Skeletal muscle satellite cell (primary cell): ENCODE results near the gene GINS1.

Experiments
- H3K27me3 ChIP-seq: 2 replicates; pipeline ENCODE4 v1.7.0; 2013; ENCODE audit warnings: low read length; ENCODE audit not compliant: control insufficient read depth, insufficient read depth
- H3K36me3 ChIP-seq: 2 replicates; pipeline ENCODE4 v1.7.0; 2013; ENCODE audit warnings: mild to moderate bottlenecking, control low read depth, low read length; ENCODE audit not compliant: insufficient read depth
- H3K4me1 ChIP-seq: 2 replicates; pipeline ENCODE4 v1.7.0; 2013; ENCODE audit warnings: low read length; ENCODE audit not compliant: control insufficient read depth, insufficient read depth
- H3K4me2 ChIP-seq: 2 replicates; pipeline ENCODE4 v1.7.0; 2013; ENCODE audit warnings: mild to moderate bottlenecking, low read length
- H3K4me3 ChIP-seq: 2 replicates; pipeline ENCODE4 v1.7.0; 2013; ENCODE audit warnings: low read length
- H3K9ac ChIP-seq: 2 replicates; pipeline ENCODE4 v1.7.0; 2013; ENCODE audit warnings: mild to moderate bottlenecking, low read depth, low read length, moderate library complexity
- H3K9me3 ChIP-seq: replicated peaks from 2 replicates; pipeline ENCODE4 v1.7.0; 2013; ENCODE audit warnings: mild to moderate bottlenecking, control low read depth, low read length

GINS1 gene

GRCh38 chr20:25459916-25460535 lies 52.6 kb downstream of the GINS1 start:
- Histone ChIP-seq H3K27me3 (no peaks in the 10 kb centered on the region), H3K4me3 (no peak overlapping the region), H3K4me1 (no peaks in the 10 kb centered on the region), H3K36me3 (peaks cover 12% of the 10 kb centered on the region), H3K9me3 (no peaks in the 10 kb centered on the region), H3K4me2 (no peak overlapping the region), H3K9ac (no peak overlapping the region)

GRCh38 chr20:25460566-25461280 lies 53.2 kb downstream of the GINS1 start:
- no peaks in the 10 kb centered on the region for H3K27me3 ChIP-seq
- no peaks in the 10 kb centered on the region for H3K9me3 ChIP-seq
- peaks cover 15% of the 10 kb centered on the region for H3K36me3 ChIP-seq
- H3K4me2 ChIP-seq: no peak overlapping the region
- H3K4me1 ChIP-seq: no peaks in the 10 kb centered on the region
- no peak overlapping the region for H3K4me3 ChIP-seq
- H3K9ac ChIP-seq: no peak overlapping the region

GRCh38 chr20:25461281-25461650 lies 53.8 kb downstream of the GINS1 start:
- Histone ChIP-seq H3K9ac (no peak overlapping the region), H3K4me3 (no peak overlapping the region), H3K36me3 (peaks cover 15% of the 10 kb centered on the region), H3K27me3 (no peaks in the 10 kb centered on the region), H3K4me1 (no peaks in the 10 kb centered on the region), H3K4me2 (no peak overlapping the region), H3K9me3 (no peaks in the 10 kb centered on the region)

GRCh38 chr20:25461786-25462545 lies 54.5 kb downstream of the GINS1 start:
- Histone ChIP-seq H3K36me3 (peaks cover 15% of the 10 kb centered on the region), H3K4me2 (no peak overlapping the region), H3K4me3 (no peak overlapping the region), H3K9ac (no peak overlapping the region), H3K27me3 (no peaks in the 10 kb centered on the region), H3K4me1 (no peaks in the 10 kb centered on the region), H3K9me3 (no peaks in the 10 kb centered on the region)

GRCh38 chr20:25464501-25465242 lies 57.2 kb downstream of the GINS1 start:
- no peaks in the 10 kb centered on the region for H3K4me1 ChIP-seq
- H3K4me2 ChIP-seq: no peak overlapping the region
- no peaks in the 10 kb centered on the region for H3K9me3 ChIP-seq
- H3K4me3 ChIP-seq: no peak overlapping the region
- peaks cover 15% of the 10 kb centered on the region for H3K36me3 ChIP-seq
- no peak overlapping the region for H3K9ac ChIP-seq
- H3K27me3 ChIP-seq: no peaks in the 10 kb centered on the region

- Histone ChIP-seq H3K4me3 (no peak overlapping the region), H3K9me3 (no peaks in the 10 kb centered on the region), H3K27me3 (no peaks in the 10 kb centered on the region), H3K4me2 (no peak overlapping the region), H3K36me3 (peaks cover 15% of the 10 kb centered on the region), H3K9ac (no peak overlapping the region), H3K4me1 (no peaks in the 10 kb centered on the region)
Observed at GRCh38 chr20:25465243-25466135, 58.0 kb downstream of the GINS1 start.

GRCh38 chr20:25466846-25467245 lies 59.4 kb downstream of the GINS1 start:
- no peaks in the 10 kb centered on the region for H3K4me1 ChIP-seq
- no peaks in the 10 kb centered on the region for H3K27me3 ChIP-seq
- peaks cover 10% of the 10 kb centered on the region for H3K36me3 ChIP-seq
- H3K9me3 ChIP-seq: no peaks in the 10 kb centered on the region
- H3K4me2 ChIP-seq: no peak overlapping the region
- H3K9ac ChIP-seq: no peak overlapping the region
- no peak overlapping the region for H3K4me3 ChIP-seq

- Histone ChIP-seq H3K9me3 (no peaks in the 10 kb centered on the region), H3K4me3 (no peak overlapping the region), H3K9ac (no peak overlapping the region), H3K4me1 (no peaks in the 10 kb centered on the region), H3K36me3 (peaks cover 10% of the 10 kb centered on the region), H3K4me2 (no peak overlapping the region), H3K27me3 (no peaks in the 10 kb centered on the region)
Observed at GRCh38 chr20:25467441-25467840, 60.0 kb downstream of the GINS1 start.

GRCh38 chr20:25468126-25469075 lies 60.9 kb downstream of the GINS1 start:
- H3K4me2 ChIP-seq: no peak overlapping the region
- no peaks in the 10 kb centered on the region for H3K27me3 ChIP-seq
- peaks cover 10% of the 10 kb centered on the region for H3K36me3 ChIP-seq
- H3K4me3 ChIP-seq: no peak overlapping the region
- no peaks in the 10 kb centered on the region for H3K4me1 ChIP-seq
- H3K9ac ChIP-seq: no peak overlapping the region
- no peaks in the 10 kb centered on the region for H3K9me3 ChIP-seq

GRCh38 chr20:25469558-25469957 lies 62.1 kb downstream of the GINS1 start:
- no peak overlapping the region for H3K9ac ChIP-seq
- H3K4me2 ChIP-seq: no peak overlapping the region
- H3K27me3 ChIP-seq: no peaks in the 10 kb centered on the region
- no peaks in the 10 kb centered on the region for H3K9me3 ChIP-seq
- H3K4me3 ChIP-seq: no peak overlapping the region
- peaks cover 5% of the 10 kb centered on the region for H3K36me3 ChIP-seq
- H3K4me1 ChIP-seq: no peaks in the 10 kb centered on the region
